GM19043 (cell line): Measurements from ENCODE around the gene TRERF1.

Experiments used
- ATAC-seq: cut with Tn5 transposase; IDR thresholded peaks from one replicate; pipeline ENCODE4 v1.9.1; 2021; ENCODE audit warnings: low read depth; ENCODE audit not compliant: unreplicated experiment

Gene TRERF1

DNA sequence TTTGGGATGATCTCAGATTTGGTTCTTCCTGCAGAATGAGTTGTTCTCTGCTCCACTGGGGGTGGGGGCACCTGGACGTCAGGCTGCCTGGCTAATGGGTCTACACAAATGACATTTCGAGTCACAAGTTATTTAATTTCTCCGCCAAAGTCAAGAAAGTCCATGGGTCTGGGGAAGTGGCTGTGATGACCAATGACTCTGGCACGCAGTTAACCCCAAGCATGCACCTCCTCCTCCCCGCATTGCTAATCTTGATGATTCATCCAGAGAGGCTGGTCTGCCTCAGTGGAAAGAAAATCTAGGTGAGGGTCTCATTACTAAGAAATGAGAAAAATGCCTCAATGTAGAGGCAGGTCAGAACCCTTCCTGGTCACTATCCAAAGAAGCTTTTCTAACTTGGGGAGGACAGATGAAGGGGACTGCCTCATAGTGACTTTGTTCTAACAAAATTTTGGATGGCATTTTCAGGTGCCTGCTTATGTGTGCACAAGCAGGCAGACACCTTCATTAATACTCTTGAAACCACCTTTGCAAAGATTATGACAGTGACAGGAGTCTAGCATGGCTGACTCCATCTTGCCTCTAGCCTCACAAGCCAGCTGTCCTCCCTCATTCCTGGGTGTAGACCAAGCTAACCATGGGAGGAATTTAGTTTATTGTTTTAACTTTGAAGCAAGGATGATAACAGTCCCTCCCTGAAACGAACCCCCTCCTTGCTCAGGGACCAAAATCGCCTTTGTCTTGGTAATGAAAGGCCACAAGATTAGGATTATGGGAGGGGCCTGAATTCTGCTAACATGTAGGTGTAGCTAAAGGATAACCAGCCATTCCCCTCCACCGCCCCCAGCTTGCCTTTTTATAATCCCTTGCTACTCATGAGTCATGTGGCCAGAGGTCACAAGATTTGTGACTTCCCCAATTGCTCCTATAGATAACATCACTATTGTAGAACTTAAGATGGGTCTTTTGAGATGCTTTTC, 135.4 kb downstream of the TRERF1 start:
- no peak for ATAC-seq

DNA sequence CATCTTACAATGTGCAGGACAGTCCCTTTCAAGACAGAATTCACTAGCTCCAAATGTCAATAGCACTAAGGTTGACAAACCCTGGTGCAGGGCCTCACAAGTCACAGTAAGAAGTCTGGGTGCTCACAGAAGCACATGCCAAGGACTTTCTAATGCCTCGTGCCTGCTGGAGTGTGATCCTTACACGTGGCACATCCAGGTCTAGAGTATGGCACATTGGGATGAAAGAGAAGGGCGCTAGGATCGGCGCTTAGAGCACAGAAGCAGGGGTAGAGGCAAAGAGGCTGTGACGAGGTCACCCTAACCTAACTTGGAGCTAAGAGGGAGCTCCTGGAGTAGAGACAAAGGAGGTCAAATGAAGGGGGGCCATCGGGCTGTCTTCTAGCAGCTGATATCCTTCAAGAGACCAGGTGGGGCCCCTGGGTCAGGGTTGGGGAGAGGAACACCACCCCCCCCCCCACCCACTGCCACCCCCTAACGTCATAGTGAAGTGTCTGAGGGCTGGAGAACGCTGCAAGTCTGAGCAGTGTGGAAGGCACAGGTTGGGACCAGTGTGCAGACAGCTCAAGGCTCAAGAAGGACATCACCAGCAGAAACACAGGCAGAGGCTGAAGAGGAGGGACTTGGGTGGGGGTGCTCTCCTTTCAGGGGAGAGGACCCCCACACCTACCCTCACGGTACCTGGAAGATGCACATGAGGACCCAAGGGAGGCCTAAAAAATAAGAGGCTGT, 136.3 kb downstream of the TRERF1 start:
- no peak for ATAC-seq

DNA sequence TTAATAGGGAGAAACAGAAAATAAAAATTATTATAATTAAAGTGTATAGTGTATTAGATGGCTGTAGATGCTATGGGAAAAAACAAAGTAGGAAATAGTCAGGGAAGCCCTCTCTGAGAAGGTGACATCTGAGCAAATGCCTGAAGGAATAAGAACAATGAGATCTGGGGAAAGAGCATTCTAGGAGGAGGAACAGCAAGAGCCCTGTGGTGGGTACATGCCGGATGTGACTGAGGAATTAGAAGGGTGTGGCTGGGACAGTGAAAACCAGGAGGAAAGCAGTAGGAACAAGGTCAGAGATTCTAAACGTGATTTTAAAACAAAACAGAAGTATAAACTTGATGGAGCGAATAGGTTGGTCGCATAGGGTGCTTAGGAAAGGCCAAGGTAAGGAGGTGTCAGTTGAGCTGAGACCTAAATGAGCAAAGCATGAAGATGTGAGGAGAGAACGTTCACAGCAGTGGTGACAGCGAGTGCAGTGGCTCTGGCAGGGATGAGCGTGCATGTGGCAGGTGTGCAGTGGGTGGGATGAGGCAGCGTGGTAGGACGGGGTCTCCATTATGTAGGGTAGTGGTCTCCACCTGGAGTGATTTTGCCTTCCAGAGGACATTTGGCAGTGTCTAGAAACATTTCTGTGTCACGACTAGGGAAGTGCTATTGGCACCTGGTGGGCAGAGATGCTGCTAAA, 137.0 kb downstream of the TRERF1 start:
- no peak for ATAC-seq

- no peak for ATAC-seq
Observed at GRCh38 chr6:42313941-42314570, 137.7 kb downstream of the TRERF1 start.

- no peak for ATAC-seq
Observed at GRCh38 chr6:42313038-42313437, 138.7 kb downstream of the TRERF1 start.

- no peak for ATAC-seq
Observed at GRCh38 chr6:42307141-42307470, 144.6 kb downstream of the TRERF1 start.

DNA sequence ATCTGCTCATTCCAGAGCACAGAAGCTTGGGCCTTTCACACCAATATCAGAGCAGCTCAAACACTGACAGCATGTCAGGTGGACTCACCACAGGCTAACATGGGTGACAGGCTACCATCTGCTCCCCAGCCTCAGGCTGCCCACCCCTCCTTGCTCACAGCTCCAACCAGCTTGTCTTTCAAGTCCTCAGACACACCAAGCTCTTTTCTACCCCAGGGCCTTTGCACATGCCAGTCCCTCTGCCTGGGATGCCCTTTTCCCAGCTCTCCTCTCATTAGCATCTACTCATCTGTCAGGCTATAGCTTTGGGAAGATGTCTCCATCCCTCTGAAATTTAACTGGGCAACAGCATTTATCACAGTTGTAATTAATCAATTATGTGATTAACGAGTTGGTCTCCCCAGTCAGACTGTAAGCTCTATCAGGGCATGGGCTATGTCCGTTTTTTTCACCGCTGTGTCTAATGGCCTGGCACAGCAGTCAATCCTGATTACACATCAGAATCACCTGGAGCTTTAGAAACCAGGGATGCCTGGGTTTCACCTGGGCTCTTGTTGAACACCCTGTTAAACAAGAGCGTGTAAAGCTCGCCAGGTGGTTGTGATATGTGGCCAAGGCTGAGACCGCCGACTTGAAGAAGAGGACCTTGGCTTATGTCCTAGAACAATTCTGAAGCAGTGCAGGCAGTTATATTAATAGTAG, 145.1 kb downstream of the TRERF1 start:
- ATAC-seq = no peak

DNA sequence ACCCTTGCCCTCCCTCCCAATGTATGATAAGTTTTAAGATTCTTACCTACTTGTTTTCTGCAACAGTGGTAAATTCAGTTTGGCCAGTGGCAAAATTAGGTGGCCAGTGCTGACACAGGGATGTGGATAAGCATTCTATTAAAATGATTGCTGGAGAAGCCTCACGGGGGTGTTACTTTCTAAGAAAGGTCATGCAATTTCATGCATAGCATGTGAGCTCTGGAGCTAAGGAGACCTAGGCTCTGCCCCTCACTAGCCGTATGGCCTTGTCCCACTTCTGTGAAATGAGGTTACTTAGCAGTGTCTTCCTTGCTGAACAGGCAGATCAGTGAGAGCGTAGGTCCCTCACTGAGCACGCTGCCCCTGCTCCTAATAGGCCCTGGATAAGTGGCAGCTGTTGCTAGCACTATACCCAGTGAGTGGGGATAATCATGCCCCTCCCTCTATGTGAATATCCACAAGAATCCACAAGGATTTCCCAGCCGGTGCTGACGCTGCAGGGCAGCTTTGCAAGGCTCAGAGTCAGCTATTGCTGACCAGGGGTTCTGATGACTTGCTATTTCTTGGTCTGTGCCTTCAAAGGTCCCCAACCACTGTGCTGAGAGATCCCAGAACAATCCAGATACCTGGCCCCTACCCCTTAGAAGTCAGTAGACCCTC, 147.5 kb downstream of the TRERF1 start:
- ATAC-seq = no peak

GRCh38 chr6:42302411-42302810, 149.3 kb downstream of the TRERF1 start:
- ATAC-seq = no peak

DNA sequence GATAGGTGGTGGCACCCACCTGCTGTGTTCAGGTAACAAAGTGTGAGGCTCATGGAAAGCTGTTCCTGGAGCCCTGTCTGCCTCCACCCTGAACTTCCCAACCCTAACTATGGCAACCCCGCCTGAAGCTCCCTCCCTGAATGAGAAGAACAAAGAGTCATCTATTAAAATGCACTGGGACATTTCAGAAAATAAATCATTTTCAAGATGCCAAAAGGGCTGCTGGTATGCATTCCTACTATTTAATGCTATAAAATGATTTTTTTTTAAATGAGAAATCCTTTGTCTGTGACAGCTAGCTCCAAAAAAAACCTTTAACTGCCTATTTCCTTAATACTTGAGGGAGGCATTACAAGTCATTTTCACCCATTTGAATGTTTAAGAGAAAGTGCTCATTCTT, 149.7 kb downstream of the TRERF1 start:
- ATAC-seq = no peak

GRCh38 chr6:42300701-42301100, 151.0 kb downstream of the TRERF1 start:
- ATAC-seq = no peak

GRCh38 chr6:42300185-42300584, 151.5 kb downstream of the TRERF1 start:
- ATAC-seq = no peak

GRCh38 chr6:42297661-42298060, 154.1 kb downstream of the TRERF1 start:
- no peak for ATAC-seq

GRCh38 chr6:42296614-42297013, 155.1 kb downstream of the TRERF1 start:
- no peak for ATAC-seq

DNA sequence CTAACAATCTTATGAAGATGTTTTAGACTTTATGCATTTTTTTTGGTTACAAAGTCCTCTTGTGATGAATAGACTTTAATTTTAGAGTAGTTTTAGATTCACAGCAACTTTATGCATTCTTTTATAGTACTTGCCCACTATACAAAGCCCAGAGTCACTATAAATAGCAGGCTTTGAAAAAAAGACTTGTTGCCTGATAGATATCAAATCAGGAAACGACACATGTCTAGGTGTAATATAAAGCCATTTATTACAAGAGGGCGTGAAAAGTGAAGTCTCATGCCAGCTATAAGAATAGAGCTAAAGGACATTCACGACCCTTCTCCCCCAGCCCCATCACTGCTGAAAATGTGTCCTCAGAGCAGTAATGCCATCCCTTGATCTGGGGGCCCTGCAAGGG, 156.0 kb downstream of the TRERF1 start:
- no peak for ATAC-seq

- no peak for ATAC-seq
Observed at GRCh38 chr6:42295181-42295580, 156.5 kb downstream of the TRERF1 start.

- ATAC-seq = no peak
Observed at GRCh38 chr6:42294759-42295158, 157.0 kb downstream of the TRERF1 start.

DNA sequence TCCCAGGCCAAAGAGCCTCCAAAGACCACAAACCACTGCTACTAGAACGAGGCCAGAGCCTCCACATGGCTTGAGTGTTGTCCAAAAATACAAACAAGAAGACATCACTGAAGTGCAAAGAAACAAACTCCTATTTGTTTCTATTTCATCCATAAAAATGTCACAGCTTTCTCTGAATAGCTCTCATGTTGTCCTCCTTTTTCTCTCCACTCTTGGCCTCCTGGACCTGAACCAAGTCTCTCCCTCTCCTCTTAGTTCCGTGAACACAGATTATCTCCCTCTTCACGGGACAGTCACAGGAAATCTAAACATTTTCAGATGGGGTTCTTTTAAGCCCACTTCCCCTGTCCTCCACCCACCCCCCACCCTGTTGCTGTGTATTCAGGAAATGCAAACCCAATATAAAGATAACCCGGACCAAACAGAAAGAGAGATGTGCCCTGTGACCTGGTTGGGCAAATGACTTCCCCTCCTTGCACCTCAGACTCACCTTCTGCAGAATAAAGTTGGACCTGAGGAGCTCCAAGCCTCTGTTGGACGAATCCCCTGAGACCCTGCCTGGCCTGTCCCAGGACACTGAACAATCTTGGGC, 158.2 kb downstream of the TRERF1 start:
- no peak for ATAC-seq

DNA sequence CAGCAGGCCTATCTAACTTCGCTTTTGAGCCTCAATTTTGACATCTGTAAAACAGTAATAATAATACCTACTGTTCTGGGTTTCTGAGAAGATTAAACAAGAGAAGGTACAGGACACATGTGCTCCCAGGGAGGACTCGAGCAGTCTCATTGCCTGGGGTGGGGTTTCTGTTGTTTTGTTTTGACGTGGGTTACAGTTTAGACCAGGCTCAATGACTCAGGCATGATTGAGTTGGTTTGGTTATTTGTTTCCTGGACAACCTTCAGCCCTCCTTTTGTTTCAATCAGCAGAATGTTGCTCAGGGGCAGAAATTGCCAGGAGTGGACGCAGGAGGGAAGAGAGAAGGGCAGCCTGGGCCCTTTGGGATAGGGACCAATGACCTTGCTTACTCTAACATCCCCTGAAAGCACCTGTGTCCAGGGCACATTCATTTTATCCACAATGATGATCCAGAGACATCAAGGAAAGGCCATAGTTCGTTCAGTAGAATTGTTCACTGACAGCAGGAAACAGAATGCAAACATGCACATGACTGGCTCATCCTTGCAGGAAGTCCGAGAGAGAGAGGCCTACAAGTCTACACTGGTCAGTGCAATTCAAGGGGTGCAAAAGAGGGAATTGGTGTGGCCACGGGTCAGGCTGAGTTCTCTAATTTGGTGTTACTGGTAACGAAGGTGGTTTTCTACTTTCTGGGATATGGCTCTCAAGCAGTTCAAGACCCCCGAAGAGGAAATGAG, 159.6 kb downstream of the TRERF1 start:
- ATAC-seq = no peak
